HEK293 (cell line): Measurements from ENCODE around the gene ZNF215.

Experiments
- CTCF ChIA-PET: fragments of 350-600 bp; formaldehyde crosslinking; extraction: SDS; loops from one replicate; lab custom pipeline; 2021; ENCODE audit warnings: antibody characterized with exemption; lab: Yijun Ruan, JAX
- POLR2A ChIA-PET: fragments of 300-600 bp; formaldehyde crosslinking; extraction: SDS; loops from one replicate; lab custom pipeline; 2020; ENCODE audit warnings: antibody characterized with exemption, inconsistent platforms; lab: Yijun Ruan, JAX
- H3K27ac ChIP-seq: fragments of 200-500 bp; sonication (Bioruptor generic); 2 replicates; pipeline ENCODE4 v1.5.1; 2014; ENCODE audit warnings: low read depth, low read length, control low read depth, inconsistent platforms; ENCODE audit errors: extremely low read depth
- H3K36me3 ChIP-seq, 2 experiments: fragments of 200-500 bp in 1 of 2; sonication (Bioruptor generic) in 1 of 2; 1 replicate in 1 of 2; 2 replicates in 1 of 2; pipeline ENCODE4 v1.5.1; 2014 to 2017; ENCODE audit warnings: inconsistent platforms in 2 of 2, low read length in 2 of 2; ENCODE audit not compliant: control insufficient read depth in 2 of 2, insufficient read depth in 1 of 2
- H3K4me1 ChIP-seq: fragments of 200-500 bp; sonication (Bioruptor generic); 2 replicates; pipeline ENCODE4 v1.5.1; 2014; ENCODE audit warnings: mild to moderate bottlenecking, low read length, inconsistent platforms; ENCODE audit not compliant: control insufficient read depth, insufficient read depth
- H3K4me3 ChIP-seq: 2 replicates; pipeline ENCODE4 v1.5.1; 2011; ENCODE audit warnings: low read depth, mild to moderate bottlenecking, control low read depth, low read length, moderate library complexity
- H3K9me3 ChIP-seq: fragments of 200-500 bp; sonication (Bioruptor generic); 2 replicates; pipeline ENCODE4 v1.5.1; 2014; ENCODE audit warnings: low read depth, low read length, inconsistent platforms; ENCODE audit not compliant: control insufficient read depth, insufficient read depth
- GLI4 ChIP-seq: fragments of 450-650 bp; formaldehyde crosslinking; IDR thresholded peaks from 2 replicates; pipeline ENCODE4 v1.5.1; 2016; ENCODE audit warnings: missing biosample characterization, missing genetic modification characterization
- SCRT1 ChIP-seq: fragments of 450-650 bp; formaldehyde crosslinking; IDR thresholded peaks from 2 replicates; pipeline ENCODE4 v1.5.1; 2016; ENCODE audit warnings: missing biosample characterization, missing genetic modification characterization, borderline replicate concordance
- SETDB1 ChIP-seq: IDR thresholded peaks from one replicate; pipeline ENCODE4 v1.6.1; 2017; ENCODE audit warnings: mild to moderate bottlenecking, low read length, moderate library complexity, mixed read lengths; ENCODE audit not compliant: insufficient read length
- TCF7L2 ChIP-seq: IDR thresholded peaks from 2 replicates; pipeline ENCODE4 v1.6.1; 2011; ENCODE audit warnings: low read depth, mild to moderate bottlenecking, inconsistent platforms, low read length, moderate library complexity, borderline replicate concordance
- ZBTB48 ChIP-seq: fragments of 450-650 bp; formaldehyde crosslinking; IDR thresholded peaks from 2 replicates; pipeline ENCODE4 v1.5.1; 2016; ENCODE audit warnings: missing biosample characterization, missing genetic modification characterization
- ZFP3 ChIP-seq: fragments of 450-650 bp; formaldehyde crosslinking; IDR thresholded peaks from 2 replicates; pipeline ENCODE4 v1.5.1; 2016; ENCODE audit warnings: low read depth, missing biosample characterization, missing genetic modification characterization
- ZIC2 ChIP-seq: fragments of 450-650 bp; formaldehyde crosslinking; IDR thresholded peaks from 2 replicates; pipeline ENCODE4 v1.5.1; 2016; ENCODE audit warnings: missing biosample characterization, missing genetic modification characterization
- ZNF202 ChIP-seq: fragments of 450-650 bp; formaldehyde crosslinking; IDR thresholded peaks from 2 replicates; pipeline ENCODE4 v1.5.1; 2016; ENCODE audit warnings: missing biosample characterization, missing genetic modification characterization, borderline replicate concordance
- ZNF24 ChIP-seq: fragments of 450-650 bp; formaldehyde crosslinking; IDR thresholded peaks from 2 replicates; pipeline ENCODE4 v1.5.1; 2016; ENCODE audit warnings: missing biosample characterization, missing genetic modification characterization
- ZNF26 ChIP-seq: fragments of 450-650 bp; formaldehyde crosslinking; IDR thresholded peaks from 2 replicates; pipeline ENCODE4 v1.5.1; 2016; ENCODE audit warnings: missing biosample characterization, missing genetic modification characterization
- ZNF302 ChIP-seq: fragments of 450-650 bp; formaldehyde crosslinking; IDR thresholded peaks from 2 replicates; pipeline ENCODE4 v1.5.1; 2016; ENCODE audit warnings: missing biosample characterization, missing genetic modification characterization, low read depth
- ZNF473 ChIP-seq: fragments of 450-650 bp; formaldehyde crosslinking; IDR thresholded peaks from 2 replicates; pipeline ENCODE4 v1.5.1; 2017; ENCODE audit warnings: missing biosample characterization, missing genetic modification characterization
- ZNF558 ChIP-seq: fragments of 450-650 bp; formaldehyde crosslinking; IDR thresholded peaks from 2 replicates; pipeline ENCODE4 v1.5.1; 2016; ENCODE audit warnings: missing biosample characterization, missing genetic modification characterization
- ZNF664 ChIP-seq: fragments of 450-650 bp; formaldehyde crosslinking; IDR thresholded peaks from 2 replicates; pipeline ENCODE4 v1.5.1; 2016; ENCODE audit warnings: missing biosample characterization, missing genetic modification characterization
- ZNF747 ChIP-seq: fragments of 450-650 bp; formaldehyde crosslinking; IDR thresholded peaks from 2 replicates; pipeline ENCODE4 v1.5.1; 2016; ENCODE audit warnings: missing biosample characterization, missing genetic modification characterization
- ZNF791 ChIP-seq: fragments of 450-650 bp; formaldehyde crosslinking; IDR thresholded peaks from 2 replicates; pipeline ENCODE4 v1.5.1; 2016; ENCODE audit warnings: missing biosample characterization, missing genetic modification characterization
- TF ChIP-seq, protein P1 (sequence below): sonication (generic); formaldehyde crosslinking; IDR thresholded peaks from 2 replicates; pipeline ENCODE4 v1.8.1; 2022; ENCODE audit warnings: mild to moderate bottlenecking, moderate library complexity, missing genetic modification reagents
- TF ChIP-seq, protein P2 (sequence below): fragments of 450-650 bp; formaldehyde crosslinking; IDR thresholded peaks from 2 replicates; pipeline ENCODE4; 2016; ENCODE audit warnings: missing biosample characterization, missing genetic modification characterization
- TF ChIP-seq, protein P3 (sequence below): fragments of 450-650 bp; formaldehyde crosslinking; IDR thresholded peaks from 2 replicates; pipeline ENCODE4 v1.5.1; 2017; ENCODE audit warnings: missing biosample characterization, missing genetic modification characterization
- TF ChIP-seq, protein P4 (sequence below): fragments of 450-650 bp; formaldehyde crosslinking; IDR thresholded peaks from 2 replicates; pipeline ENCODE4 v1.5.1; 2016; ENCODE audit warnings: missing biosample characterization, missing genetic modification characterization
- TF ChIP-seq, protein P5 (sequence below): fragments of 450-650 bp; formaldehyde crosslinking; IDR thresholded peaks from 2 replicates; pipeline ENCODE4 v1.5.1; 2016; ENCODE audit warnings: missing biosample characterization, missing genetic modification characterization

The ZNF215 gene

GRCh38 chr11:6895010-6895409, 31.2 kb upstream of the ZNF215 start:
- TF ChIP-seq SETDB1 = no peak
- no peak for TF ChIP-seq ZNF791 (tag by site-specific recombination)
- TF ChIP-seq TCF7L2 = no peak
- TF ChIP-seq GLI4 (tag by site-specific recombination) = no peak
- TF ChIP-seq, protein P1, sequence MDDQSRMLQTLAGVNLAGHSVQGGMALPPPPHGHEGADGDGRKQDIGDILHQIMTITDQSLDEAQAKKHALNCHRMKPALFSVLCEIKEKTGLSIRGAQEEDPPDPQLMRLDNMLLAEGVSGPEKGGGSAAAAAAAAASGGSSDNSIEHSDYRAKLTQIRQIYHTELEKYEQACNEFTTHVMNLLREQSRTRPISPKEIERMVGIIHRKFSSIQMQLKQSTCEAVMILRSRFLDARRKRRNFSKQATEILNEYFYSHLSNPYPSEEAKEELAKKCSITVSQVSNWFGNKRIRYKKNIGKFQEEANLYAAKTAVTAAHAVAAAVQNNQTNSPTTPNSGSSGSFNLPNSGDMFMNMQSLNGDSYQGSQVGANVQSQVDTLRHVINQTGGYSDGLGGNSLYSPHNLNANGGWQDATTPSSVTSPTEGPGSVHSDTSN (CRISPR knock-in tag) = no peak
- TF ChIP-seq, protein P2, sequence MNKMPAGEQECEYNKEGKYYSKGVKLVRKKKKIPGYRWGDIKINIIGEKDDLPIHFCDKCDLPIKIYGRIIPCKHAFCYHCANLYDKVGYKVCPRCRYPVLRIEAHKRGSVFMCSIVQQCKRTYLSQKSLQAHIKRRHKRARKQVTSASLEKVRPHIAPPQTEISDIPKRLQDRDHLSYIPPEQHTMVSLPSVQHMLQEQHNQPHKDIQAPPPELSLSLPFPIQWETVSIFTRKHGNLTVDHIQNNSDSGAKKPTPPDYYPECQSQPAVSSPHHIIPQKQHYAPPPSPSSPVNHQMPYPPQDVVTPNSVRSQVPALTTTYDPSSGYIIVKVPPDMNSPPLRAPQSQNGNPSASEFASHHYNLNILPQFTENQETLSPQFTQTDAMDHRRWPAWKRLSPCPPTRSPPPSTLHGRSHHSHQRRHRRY (tag by site-specific recombination) = no peak
- TF ChIP-seq, protein P3, sequence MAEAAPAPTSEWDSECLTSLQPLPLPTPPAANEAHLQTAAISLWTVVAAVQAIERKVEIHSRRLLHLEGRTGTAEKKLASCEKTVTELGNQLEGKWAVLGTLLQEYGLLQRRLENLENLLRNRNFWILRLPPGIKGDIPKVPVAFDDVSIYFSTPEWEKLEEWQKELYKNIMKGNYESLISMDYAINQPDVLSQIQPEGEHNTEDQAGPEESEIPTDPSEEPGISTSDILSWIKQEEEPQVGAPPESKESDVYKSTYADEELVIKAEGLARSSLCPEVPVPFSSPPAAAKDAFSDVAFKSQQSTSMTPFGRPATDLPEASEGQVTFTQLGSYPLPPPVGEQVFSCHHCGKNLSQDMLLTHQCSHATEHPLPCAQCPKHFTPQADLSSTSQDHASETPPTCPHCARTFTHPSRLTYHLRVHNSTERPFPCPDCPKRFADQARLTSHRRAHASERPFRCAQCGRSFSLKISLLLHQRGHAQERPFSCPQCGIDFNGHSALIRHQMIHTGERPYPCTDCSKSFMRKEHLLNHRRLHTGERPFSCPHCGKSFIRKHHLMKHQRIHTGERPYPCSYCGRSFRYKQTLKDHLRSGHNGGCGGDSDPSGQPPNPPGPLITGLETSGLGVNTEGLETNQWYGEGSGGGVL (tag by site-specific recombination) = no peak
- no peak for TF ChIP-seq ZBTB48 (tag by site-specific recombination)
- no peak for TF ChIP-seq ZNF202
- TF ChIP-seq ZNF26 (tag by site-specific recombination) = no peak
- TF ChIP-seq ZNF747 (tag by site-specific recombination) = no peak
- no peak for TF ChIP-seq ZNF302
- TF ChIP-seq ZNF473 (tag by site-specific recombination) = no peak
- TF ChIP-seq ZNF558 (tag by site-specific recombination) = no peak
- no peak for TF ChIP-seq ZIC2
- TF ChIP-seq SCRT1 = no peak
- TF ChIP-seq, protein P4, sequence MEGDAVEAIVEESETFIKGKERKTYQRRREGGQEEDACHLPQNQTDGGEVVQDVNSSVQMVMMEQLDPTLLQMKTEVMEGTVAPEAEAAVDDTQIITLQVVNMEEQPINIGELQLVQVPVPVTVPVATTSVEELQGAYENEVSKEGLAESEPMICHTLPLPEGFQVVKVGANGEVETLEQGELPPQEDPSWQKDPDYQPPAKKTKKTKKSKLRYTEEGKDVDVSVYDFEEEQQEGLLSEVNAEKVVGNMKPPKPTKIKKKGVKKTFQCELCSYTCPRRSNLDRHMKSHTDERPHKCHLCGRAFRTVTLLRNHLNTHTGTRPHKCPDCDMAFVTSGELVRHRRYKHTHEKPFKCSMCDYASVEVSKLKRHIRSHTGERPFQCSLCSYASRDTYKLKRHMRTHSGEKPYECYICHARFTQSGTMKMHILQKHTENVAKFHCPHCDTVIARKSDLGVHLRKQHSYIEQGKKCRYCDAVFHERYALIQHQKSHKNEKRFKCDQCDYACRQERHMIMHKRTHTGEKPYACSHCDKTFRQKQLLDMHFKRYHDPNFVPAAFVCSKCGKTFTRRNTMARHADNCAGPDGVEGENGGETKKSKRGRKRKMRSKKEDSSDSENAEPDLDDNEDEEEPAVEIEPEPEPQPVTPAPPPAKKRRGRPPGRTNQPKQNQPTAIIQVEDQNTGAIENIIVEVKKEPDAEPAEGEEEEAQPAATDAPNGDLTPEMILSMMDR (tag by site-specific recombination) = no peak
- TF ChIP-seq ZNF24 (tag by site-specific recombination) = no peak
- no peak for TF ChIP-seq ZNF664 (tag by site-specific recombination)
- TF ChIP-seq, all 188 proteins: peak for 0
- Histone ChIP-seq H3K9me3 (no peaks in the 10 kb centered on the region), H3K36me3 (no peaks in the 10 kb centered on the region), H3K4me1 (no peaks in the 10 kb centered on the region), H3K4me3 (no peak overlapping the region), H3K27ac (no peak overlapping the region)
- CTCF ChIA-PET = no interaction called here
- POLR2A ChIA-PET = no interaction called here

- H3K36me3 ChIP-seq = no peaks in the 10 kb centered on the region
- TF ChIP-seq ZFP3 (tag by site-specific recombination) = no peak
- TF ChIP-seq, protein P5, sequence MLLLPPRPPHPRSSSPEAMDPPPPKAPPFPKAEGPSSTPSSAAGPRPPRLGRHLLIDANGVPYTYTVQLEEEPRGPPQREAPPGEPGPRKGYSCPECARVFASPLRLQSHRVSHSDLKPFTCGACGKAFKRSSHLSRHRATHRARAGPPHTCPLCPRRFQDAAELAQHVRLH (tag by site-specific recombination) = no peak
- POLR2A ChIA-PET = no interaction called here
- no peaks in the 10 kb centered on the region for H3K9me3 ChIP-seq
- no peak overlapping the region for H3K27ac ChIP-seq
- CTCF ChIA-PET = no interaction called here
- no peaks in the 10 kb centered on the region for H3K4me1 ChIP-seq
- no peak overlapping the region for H3K4me3 ChIP-seq
These were observed 27.3 kb upstream of the ZNF215 start for GRCh38 chr11:6898911-6899310.
